GM18508 (cell line): ENCODE measurements around the gene DLG5.
"Not testable (repeated sequence)": the region's sequence is repeated elsewhere in the genome, so short reads cannot be mapped to it uniquely, and the experiment has no call there.

Experiments
- ATAC-seq: cut with Tn5 transposase; IDR thresholded peaks from one replicate; pipeline ENCODE4 v1.9.1; 2021; ENCODE audit warnings: moderate number of reproducible peaks; ENCODE audit not compliant: insufficient read depth, unreplicated experiment

Gene DLG5

DNA sequence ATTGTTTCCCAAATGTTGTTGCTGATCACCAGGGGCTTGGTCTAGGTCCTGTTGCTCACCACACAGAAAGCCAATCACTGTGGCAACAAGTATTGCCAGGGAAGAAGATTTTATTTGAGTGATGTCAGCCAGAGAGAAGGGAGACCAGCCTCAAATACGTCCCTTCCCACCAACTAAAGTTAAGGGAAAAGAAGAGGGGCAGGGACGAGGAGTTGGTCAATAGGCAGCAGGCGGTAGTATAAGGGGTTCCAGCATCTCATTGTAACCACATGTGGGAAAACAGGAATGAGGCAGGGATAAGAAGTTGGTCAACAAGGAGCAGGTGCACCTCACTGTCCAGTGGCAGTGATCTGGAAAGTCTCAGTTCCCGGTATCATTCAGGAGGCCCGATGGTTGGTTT is 150.1 kb downstream of the DLG5 start:
- ATAC-seq: no peak

DNA sequence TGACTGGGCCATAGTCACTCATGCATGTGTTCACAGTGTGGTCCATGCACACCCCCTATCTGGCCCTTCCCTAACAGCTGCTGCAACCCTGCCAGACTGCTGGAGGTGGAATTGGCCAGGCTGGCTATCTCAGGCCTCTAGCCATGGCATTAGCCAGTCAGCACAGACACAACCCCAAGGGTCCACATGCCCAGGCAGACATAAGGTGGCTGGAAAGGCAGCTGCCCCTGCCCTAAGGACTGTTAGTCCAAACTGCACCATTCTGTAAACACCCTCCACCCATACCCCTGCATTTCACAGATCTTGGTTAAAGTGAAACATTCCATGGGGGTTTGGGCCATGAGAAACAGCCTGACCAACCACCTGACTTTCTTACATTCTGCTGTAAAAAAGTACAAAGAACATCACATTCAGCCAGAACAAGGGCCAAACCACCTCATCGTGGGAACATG is 151.6 kb downstream of the DLG5 start:
- no peak for ATAC-seq

DNA sequence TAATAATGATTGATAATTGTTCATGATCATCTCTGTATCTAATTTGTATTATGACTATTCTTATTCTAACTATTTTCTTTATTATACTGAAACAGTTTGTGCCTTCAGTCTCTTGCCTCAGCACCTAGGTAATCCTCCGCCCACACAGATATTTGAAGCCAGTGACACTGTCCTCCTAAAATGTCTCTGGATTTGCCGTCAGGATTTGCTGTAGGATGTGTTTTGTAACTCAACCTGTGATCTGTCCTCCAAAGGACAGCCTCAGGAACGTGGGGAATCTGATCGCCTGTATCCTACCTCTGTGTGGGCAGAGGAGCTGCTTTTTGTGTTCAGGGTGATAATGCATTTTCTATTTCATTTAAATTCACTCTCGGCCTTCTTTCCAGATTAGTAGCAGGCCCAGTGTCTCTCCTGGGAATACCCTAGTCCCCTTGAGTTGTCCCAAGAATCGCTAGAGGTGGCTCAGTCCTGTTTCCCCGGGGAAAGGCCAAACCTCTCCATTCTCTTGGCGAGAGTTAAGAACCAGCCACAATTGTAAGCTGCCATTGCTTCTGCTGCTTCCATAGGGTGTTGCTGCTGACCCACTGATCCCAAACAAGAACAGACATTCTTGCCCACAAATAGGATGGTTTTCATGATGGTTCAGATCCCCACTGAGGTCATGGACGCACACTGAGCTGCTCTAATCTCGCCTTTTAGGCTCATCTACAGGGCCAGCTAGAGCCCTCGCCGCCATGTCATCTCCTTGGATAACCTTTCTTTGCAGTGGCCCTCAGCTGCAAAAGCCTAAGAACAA is 152.7 kb downstream of the DLG5 start:
- no peak for ATAC-seq

DNA sequence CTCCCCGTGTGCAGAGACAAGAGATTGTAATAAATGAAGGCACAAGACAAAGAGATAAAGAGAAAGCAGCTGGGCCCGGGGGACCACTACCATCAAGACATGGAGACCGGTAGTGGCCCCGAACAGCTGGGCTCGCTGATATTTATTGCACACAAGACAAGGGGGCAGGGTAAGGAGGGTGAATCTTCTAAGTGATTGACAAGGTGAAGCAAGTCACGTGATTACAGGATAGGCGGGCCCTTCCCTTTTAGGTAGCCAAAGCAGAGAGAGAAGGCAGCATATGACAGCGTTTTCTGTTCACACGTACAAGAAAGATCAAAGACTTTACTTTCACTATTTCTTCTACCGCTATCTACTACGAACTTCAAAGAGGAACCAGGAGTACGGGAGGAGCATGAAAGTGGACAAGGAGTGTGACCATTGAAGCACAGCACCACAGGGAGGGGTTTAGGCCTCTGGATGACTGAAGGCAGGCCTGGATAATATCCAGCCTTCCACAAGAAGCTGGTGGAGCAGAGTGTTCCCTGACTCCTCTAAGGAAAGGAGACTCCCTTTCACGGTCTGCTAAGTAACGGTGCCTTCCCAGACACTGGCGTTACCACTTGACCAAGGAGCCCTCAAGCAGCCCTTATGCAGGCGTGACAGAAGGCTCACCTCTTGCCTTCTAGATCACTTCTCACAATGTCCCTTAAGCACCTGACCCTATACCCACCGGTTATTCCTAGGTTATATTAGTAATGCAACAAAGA is 153.5 kb downstream of the DLG5 start:
- not testable (repeated sequence) for ATAC-seq

DNA sequence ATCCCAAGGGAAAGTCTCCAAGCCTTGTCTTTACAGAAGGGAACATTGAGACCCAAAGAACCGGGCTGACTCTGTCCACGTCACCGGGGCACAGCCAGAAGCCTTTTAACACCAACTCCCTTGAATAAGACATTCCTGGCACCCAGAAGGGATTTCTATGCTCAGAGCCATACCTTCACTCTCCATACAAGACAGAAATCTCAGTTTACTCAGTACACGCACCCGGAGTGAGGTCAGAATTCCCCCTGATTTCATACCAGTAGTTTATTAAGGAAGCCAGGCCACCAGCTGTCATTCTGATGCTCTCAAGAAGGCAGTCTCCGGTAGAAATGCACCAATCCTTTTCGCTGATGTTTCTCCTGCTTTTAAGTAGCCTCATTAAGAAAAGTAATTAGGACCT is 154.7 kb downstream of the DLG5 start:
- no peak for ATAC-seq

DNA sequence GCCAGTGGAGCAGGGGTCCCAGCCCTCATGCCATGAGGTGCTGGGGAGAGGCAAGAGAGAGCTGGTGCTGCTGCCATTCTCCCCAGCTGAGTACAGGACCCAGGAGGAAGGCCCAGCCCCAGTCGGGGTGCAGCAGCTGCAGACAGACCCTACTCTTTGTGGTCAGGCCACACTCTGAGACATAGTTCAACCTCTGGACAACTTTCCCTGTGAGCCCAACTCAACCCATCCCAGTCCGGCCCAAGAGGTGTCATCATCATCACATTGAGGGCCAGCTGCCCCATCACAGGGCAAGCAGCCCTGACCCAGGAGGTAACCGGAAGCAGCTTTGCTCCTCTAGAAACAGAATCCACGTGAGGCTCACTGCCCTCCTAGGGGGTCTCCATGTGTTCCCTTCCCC is 155.1 kb downstream of the DLG5 start:
- no peak for ATAC-seq

DNA sequence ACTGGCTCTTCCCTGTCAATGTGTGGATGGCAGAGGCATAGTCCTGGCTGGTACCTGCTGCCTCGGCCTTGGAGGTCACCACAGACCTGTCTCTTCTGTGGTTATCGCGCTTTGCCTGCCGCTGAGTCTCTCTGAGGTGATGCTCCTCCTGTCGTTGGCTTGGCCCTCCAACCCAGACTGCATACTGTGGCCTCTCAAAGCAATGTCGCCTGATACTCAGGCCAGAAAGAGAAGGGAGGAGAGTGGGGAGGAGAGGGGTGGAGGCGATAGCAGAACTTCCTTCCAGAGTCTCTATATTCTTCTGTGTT is 155.7 kb downstream of the DLG5 start:
- ATAC-seq: no peak

DNA sequence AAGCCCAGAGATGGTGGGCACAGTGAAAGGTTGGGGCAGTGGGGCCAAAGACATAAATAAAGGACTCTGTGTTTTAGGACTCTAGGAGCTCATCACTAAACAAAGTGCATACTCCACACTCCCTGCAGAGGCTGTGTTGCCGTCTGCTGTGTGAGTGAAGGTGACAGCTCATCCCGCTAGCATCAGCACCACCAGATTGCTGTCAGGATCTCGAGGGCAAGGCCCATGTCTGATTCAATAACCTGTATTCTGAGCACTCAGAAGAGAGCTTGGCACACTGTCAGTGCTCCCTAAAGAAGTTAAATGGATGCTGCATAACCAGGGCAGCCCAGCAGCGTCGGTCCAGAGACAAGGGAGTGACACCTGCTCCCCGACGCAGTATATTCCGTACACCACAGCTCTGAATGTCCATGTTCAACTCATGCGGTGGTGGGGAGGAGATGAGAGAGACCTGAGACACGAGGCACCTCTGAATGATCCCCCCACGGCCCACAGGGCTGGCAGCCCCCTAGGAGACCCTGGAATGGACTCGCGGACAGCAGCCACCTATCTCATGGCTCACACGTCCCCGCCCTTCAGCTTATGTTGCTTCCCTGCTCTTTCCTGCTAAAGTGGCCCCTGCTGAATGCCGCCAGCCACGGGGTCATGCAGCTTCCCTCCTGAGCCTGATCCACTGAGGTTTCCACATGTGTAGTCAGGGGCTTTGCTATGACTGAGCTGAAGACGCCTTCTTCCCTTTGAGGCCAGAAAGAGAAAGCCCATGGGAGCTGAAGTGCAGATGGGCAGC is 156.3 kb downstream of the DLG5 start:
- ATAC-seq: no peak

DNA sequence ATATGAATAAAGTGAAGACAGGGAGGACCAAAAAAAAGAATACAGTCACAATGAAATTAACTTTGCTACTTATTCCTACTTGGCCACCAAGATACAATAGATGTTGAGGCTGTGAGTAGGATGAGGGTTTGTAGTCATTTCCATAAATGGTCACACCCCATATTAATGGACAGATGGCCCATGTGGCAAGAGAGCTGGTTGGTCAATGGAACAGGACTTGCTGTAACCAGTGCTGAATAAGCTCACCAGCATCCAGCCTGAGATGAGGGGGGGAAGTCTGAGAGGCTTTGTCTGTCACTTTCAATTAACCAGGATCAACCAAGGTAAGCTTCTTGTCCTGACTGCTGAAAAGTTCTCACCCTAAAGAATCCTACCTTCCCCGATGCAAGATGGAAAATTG is 158.5 kb downstream of the DLG5 start:
- no peak for ATAC-seq

DNA sequence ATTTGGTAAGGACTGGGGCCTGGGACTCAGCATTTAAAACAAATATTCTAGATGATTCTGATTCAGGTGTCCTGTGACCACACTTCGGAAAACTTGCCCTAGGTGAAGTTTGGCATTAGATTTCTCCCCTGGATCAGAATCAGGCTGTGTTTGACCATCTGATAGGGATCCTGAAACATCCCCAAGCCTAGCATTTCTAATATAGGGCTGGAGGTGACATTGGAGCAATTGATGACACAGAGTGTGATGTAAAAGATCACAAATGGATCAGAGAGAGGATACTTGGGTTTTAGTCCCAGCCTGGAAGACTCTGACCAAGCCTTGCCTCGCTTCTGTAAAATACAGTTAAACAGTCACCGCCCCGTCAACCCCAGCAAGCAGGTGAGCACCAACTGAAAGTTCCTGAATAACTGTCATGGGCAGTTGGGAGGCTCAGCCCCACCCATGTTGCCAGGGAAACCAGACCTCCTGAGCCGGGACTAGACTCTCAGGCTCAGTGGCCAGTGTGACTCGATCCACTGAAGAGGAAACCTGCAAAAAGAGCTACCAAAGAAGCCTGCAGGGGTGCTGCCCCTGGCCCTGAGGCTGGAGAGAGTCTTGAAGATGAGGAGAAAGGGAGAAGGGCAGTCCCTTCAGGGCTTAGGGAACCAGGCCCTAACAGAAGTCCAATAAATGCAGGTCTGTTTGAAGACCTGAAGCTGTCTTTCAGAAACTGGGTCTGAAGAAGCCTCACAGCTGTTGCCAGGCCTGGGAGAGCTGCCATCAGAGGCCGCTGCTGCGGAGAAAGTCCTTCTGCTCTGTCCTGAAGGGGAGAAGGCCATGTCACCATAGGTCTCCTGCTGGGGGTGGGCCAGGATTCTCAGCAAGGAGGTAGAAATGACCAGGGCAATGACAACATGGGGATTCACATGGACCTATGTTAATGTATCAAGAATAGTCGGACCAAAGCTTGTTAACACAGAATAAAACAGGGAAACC is 162.8 kb downstream of the DLG5 start:
- no peak for ATAC-seq

DNA sequence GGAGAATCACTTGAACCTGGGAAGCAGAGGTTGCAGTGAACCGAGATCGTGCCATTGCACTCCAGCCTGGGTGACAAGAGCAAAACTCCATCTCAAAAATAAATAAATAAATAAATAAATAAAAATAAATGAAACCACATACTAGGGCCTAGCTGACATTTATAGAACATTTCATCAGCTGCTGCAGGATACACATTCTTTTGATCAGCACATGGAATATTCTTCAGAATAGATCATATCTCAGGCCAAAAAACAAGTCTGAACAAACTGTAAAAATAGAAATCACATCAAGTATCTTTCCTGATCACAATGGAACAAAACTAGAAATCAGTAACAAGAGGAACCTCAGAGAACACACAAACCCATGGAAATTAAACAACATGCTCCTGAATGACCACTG is 168.1 kb downstream of the DLG5 start:
- ATAC-seq: not testable (repeated sequence)

DNA sequence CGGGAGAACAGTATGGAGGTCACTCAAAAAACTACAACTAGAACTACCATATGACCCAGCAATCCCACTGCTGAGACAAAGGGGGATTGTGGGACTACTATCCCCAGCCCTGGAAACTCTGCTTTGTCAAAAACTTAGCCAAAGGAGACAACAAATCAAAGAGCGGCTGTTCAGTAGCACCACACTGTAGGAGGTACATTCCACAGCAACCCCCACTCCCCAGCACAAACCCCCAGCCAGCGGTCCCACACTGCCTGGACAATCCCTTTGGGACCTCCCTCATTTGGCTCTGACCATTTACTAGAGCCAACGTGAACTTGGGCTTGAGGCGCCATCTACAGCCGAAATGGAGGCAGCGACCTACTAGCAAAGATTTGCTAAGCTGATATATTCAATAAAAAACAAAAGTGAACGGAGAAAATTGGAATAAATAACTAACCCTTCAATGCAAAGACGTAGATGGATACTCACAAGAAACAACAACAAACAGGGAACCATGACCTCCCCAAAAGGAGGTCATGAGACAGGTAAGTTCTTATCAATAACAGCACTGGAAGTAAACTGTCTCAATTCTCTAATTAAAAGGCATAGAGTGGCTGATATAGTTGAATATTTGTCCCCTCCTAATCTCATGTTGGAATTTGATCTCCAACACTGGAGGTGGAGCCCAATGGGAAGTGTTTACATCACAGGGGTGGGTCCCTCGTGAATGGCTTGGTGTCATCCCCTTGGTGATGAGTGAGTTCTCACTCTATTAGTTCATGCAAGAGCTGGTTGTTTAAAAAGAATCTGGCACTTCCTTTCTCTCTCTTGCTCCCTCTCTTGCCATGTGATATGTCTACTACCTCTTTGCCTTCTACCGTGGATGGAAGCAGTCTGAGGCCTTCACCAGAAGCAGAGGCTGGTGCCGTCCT is 170.0 kb downstream of the DLG5 start:
- no peak for ATAC-seq

DNA sequence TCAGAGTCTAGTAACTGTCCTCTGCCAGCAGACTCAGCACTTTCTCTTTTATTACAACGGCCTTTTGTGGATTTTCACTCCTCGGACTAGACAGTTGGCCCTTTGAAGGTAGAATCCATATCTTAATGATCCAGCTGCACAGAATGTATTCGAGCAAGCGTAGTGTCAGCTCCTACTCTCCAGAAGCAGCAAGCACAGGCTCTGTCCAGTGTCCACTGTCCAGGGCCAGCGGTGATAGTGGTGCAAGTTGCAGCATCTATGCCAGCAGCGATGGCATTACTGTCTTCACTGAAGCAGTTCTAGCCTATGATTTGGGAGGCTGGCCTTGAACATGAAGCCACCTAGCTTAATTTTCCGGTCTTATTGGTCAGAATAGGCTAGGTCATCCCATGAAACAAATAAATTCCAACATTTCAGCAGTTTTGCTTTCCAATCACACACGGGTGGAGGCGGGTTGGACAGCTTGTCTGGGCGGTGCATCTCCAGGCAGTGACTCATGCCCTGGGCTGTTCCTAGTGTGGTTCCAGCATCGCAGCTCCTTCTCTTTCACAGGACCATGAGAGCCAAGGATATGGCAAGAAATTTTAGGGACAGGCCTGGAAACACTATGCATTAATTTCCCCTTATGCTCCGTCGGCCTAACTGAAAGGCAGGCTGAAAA is 180.4 kb downstream of the DLG5 start:
- no peak for ATAC-seq

DNA sequence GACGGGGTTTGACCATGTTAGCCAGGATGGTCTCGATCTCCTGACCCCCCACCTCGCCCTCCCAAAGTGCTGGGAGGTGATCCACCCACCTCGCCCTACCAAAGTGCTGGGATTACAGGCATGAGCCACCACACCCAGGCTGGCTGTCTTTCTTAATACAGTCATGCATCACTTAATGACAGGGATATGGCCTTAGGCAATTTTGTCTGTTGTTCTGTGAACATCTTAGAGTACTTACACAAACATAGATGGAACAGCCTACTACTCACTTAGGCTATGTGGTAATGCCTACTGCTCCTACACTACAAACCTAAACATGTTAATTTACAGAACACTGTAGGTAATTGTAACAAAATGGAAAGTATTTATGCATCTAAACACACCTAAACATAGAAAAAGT is 182.3 kb downstream of the DLG5 start:
- ATAC-seq: no peak

DNA sequence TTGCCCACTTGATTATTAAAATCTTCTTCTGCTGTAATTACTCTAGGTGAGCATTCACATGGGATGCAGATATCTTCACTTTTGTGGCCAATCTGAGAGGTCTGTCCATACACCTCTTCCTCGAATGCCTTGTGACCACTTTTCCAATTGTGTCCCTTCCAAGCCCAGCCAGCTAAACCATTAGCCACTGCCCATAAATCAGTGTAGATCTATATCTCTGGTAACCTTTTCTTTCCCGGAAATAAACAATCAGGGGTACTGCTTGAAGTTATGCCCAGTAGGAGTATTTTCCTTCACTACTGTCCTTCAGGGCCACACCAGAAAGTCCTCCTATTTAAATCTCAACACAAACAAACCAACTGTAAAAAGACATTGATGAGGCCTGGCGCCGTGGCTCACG is 184.4 kb downstream of the DLG5 start:
- no peak for ATAC-seq

DNA sequence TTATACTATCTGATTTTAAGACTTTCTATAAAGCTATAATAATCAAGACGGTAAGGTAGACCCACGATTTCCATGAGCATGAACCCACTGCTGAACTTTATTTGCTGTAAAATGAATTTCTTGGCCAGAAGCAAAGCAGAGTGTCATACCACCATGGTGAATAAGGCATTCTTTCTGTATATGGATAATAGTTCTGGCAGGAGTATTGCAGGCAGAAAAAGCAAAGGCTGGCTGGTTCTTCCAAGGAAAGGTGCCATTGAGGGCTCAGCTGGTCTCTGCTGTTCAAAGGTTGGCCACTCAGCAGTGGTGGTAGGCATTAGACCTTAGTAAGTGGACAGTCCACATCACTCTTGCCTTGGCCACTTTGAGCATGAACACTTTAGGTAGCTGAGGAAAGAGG is 184.8 kb downstream of the DLG5 start:
- no peak for ATAC-seq
